GM21737 (cell line): Measurements from ENCODE around the gene CDT1.

Experiments
- ATAC-seq: cut with Tn5 transposase; IDR thresholded peaks from one replicate; pipeline ENCODE4 v1.9.1; 2021; ENCODE audit warnings: mild to moderate bottlenecking, moderate library complexity; ENCODE audit not compliant: unreplicated experiment

The CDT1 gene

DNA sequence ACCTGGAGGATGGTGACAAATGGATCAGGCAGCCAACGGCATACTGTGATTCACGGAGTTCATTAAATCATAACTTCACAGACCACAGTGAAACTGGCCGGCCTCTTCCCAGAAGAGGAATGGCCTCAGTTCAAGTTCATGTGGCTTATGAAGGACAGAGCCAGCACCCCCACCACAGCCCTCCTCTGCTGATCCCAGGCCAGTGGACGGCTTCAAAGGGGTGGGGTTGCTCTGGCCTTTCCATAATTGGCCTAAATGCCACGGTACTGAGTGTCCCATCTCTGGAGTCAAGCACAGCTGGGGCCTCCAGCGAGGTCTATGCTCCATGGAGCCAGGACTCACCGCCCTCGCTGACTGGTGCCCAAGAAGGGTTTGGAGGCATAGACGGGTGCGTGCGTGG, 31.8 kb downstream of the CDT1 start:
- ATAC-seq, result no peak

DNA sequence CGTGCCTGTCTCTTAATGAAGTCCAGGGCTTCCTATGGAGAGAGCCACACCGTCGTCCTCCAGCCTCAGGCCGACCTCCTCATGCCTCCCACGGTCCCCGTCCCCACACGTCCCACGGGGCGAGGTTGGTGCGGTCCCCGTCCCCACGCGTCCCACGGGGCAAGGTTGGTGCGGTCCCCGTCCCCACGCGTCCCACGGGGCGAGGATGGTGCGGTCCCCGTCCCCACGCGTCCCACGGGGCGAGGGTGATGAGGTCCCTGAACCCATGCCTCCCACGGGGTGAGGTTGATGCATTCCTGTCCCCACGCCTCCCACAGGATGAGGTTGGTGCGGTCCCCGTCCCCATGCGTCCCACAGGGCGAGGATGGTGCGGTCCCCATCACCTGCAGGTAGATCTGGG, 32.2 kb downstream of the CDT1 start:
- no peak for ATAC-seq

DNA sequence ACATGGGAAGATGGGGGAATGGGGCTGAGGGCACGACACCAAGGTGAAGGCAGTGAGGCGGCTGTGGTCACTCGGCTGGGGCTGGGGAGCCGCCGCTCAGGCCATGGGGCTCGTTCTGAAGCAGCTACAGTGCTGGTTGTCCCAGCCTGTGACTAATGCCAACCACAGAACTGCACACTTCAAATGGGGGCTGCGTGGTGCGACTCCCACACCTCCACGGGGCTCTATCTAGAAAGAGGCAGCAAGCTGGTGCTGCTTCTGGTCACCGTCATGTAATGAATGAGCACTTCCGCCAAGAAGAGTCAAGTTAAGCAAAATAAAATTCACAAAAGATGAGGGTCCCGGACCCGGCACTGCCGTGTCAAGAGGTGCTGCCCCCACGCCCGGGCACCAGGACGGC, 33.2 kb downstream of the CDT1 start:
- no peak for ATAC-seq

DNA sequence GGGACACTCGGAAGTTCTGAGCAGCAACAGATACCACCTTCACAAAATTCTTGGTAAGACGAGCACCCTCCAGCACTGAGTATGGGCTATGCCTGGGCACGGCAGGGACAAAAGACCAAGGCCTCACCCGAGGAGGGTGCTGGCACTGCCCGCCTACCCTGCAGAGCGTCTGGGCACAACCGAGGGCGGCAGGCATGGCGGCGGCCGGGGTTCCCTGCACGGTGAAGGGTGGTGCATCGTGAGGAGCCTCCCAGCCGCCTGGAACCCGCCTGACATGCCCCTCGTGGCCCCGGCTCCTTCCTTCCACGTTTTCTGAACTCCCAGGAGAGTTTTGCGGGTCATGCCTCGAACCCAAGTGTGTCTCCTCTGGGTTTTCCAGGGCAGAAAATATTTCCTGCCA, 34.2 kb downstream of the CDT1 start:
- ATAC-seq, result no peak

DNA sequence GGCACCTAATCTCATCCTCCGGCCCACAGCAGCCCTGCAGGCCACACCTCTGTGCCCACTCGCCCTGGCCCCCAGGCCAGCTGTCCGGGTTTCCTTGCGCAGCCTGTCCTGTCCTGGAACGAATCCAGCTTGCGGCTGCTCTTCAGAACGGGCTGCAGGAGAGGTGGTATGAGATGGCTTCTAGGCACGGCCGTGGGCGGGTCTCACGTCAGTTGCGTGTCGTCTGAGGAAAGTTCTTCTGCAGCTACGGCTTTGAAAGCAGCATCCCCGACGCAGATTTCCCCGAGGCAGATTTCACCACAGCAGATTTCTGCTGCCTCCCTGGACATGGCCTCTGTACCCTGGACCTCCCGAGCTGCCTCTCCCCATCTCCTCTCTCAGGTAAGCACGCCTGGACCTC, 35.0 kb downstream of the CDT1 start:
- no peak for ATAC-seq

DNA sequence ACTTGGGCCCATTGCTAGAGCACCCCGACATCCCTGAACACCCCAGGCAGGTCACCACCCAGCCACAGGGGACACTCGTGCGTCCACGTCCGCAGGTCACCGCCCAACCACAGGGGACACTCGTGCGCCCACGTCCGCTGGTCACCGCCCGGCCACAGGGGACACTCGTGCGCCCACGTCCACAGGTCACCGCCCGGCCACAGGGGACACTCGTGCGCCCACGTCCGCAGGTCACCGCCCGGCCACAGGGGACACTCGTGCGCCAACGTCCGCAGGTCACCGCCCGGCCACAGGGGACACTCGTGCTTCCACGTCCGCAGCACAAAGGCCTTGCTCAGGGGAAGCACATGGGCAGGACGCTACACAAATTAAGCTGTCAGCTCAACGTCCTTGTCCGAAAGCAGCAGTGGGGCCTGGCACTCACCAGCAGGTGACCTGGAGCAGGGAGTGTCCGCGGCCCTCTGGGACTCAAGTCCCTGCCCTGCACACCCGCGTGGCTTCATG, 35.5 kb downstream of the CDT1 start:
- no peak for ATAC-seq

DNA sequence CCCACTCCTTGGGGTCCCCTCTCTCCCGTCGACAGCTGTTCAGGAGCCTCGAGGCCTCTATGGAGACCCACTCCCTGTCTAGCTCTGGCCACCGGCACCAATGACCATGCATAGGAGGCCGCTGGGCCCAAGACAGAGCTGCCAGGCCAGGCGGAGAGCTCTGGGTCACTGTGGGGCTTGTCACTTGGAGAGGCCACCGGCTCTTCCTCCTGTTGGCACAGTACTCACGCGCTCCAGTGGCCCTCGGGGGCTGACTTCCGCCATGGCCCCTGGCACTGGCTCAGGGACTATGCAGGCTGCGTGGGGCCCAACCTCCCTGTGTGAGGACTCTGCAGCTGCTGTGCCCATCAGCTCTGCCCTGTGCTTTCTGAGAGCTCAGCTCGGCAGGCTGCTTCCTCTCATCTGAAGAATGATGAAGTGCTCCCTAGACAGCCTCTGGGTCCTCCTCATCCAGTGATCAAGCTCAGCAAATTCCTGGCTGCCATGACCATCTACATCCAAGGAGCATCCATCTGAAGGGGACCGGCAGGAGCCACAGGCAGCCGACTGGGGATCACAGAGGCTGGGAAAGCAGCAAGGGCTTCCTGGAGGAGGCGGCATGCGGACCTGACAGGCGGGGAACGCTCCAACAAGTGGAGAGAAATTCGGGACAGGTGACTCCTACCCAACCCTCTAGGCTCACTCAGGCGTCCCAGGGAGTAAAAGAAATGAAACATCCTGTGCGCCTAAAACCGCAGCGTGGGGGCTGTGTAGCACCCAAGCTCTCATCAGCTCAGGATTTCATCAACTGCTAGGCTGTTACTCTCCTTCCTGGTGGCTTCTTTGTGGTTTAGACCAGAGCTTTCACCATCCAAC, 36.4 kb downstream of the CDT1 start:
- no peak for ATAC-seq

DNA sequence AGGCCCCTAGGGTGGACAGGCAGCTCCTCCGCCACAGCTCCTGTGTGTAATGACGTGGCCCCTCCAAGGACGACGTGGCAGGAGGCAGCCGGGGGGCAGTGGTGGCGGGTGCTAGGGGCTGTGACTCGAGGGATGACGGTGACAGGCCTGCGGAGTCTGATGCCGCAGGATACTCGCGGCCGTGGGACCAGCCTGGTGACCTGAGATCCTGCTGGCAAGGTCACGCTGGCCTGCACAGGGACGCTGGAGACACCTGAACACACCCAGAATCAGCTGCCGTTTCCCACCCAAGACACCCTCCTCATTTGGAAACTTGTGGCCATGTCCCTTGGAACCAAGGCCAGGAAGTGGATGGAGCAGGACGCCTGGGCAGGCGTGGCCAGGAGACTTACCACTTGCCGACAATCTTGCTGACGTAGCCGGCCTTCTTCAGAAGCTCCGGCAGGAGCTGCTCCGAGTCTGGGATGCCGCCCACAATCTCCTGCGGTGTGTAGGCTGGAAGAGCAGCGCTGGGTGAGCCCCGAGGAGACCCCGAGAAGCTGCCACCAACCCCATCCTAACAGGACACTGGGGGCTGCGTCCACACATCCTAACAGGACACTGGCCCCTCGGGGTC, 37.1 kb downstream of the CDT1 start:
- no peak for ATAC-seq

DNA sequence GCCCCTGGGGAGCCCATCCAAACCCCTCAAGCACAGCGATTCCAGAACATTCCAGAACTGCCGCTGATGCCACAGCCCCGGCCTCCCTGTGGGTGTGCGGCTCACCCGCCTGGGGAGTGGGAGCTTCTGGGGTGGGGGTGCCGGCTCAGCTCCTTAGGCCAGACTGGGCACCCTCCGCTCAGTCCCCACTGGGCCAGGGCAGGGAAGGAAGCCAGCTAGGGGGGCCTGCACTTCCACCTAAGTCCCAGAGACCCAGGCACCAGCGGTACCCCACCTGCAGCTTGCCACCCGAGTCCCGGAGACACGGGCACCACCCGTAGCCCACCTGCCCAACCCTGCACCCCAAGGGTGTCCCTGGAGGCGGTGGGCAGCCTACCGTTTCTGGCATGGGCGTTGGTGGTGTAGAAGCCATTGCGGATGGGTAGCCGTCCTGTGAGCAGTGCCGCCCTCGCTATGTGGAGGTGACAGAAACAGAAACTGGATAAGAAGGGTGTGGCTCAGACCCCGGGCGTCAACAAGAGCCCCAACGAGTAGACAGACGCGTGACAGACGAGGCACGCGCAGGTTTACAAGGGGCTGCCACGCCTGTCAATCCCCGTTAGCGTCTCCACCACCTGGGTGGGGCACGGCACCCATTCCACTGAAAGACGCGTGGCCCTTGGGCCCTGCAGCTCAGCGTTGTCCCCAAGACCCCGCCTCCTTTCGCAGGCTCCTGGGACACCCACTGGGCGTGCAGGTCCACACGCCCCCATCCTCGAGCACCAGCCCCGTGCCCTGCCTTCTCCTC, 38.1 kb downstream of the CDT1 start:
- ATAC-seq, result no peak

DNA sequence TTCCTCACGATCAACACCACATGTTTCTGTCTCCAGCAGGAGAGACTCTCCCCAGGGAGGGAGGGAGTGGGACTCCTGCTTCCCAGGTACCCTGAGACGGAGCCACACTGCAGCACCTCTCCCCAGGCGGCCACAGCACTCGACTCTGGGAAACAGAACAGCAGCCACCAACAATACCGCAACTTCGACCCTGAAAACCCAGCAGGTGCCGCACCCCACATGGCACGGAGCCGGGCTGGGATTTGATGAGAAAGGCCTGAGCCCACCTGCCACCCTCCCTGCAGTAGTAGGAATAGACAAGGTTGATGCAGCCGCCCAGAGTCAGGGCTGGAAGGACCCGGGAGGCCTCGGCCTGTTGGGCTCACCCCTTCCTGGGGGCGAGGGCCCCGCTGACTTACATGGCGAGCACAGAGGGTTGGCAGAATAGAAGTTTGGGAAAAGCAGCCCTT, 38.7 kb downstream of the CDT1 start:
- no peak for ATAC-seq

DNA sequence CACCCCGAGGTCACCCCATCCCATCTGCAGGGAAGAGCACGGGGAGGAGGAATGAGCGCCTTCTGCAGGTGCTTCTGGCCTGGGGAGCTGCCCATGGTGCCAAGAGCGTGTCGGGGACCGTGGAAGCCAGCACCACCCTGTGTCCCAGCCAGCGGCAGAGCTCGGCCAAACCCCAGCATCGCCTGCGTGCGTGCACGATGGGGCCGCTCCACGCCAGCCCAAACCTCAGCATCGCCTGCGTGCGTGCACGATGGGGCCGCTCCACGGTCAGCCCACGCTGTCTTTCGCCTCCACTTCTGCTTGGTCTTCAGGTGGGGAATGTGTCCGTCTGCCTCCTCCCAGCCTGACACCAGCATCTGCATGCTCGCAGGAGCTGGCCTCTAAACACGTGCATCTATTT, 39.2 kb downstream of the CDT1 start:
- ATAC-seq, result no peak

DNA sequence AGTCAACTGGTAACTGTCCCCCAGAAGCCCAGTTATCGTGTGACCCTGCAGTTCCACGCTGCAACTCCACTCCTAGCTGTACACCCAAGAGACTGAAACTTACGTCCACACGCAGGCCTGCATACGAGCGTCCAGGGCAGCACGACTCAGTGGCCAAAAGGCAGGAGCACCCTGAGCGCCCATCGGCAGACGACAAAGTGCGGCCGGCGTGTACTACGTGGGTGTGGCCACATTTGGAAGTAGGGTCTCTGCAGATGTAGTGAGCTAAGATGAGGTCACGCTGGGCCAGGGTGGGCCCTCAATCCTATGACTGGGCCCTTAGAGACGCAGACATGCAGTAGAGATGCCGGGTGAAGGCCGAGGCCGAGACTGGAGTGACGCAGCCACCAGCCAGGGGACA, 39.7 kb downstream of the CDT1 start:
- no peak for ATAC-seq

DNA sequence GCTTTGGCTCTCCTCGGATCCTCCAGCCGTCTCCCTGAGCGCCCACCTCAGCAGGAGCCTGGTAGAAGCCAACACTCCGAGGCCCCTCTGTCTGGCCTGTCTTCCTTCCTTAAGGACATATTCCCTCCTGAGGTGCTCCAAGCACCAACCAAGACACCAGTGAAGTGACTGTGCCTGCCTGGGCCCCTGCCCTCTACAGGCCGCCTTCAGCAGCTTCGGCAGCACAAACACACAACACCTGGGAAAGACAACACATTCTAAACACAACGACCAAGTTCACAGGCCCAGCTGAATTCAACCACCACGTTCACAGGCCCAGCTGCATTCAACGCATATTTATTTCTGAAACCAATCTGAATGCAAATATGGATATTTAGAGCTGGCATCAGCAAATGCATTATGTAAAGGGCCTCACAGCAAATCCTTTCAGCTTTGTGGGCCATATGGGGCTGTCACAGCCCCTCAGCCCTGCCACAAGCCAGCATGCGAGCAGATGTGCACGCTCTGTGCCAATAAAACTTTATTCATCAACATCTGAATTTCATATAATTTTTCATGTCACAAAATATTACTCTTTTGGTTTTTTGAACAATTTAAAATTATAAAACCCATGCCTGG, 40.9 kb downstream of the CDT1 start:
- ATAC-seq, result no peak

DNA sequence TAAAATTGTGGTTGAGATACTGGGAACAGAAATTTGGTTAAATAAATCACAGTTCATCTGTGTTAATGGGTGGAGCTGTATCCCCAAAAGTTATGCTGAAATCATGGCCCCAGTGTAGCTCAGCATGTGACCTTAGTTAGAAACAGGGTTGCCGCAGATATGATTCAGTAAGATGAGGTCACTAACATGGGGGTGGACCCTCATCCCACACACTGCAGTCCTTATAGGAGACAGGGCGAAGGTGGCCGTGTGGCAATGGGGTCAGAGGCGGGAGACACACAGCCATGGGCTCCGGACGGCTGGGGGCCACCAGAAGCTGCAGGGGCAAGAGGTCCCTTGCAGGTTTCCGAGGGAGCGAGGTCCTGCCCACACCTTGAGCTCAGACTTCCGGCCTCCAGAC, 42.5 kb downstream of the CDT1 start:
- no peak for ATAC-seq

DNA sequence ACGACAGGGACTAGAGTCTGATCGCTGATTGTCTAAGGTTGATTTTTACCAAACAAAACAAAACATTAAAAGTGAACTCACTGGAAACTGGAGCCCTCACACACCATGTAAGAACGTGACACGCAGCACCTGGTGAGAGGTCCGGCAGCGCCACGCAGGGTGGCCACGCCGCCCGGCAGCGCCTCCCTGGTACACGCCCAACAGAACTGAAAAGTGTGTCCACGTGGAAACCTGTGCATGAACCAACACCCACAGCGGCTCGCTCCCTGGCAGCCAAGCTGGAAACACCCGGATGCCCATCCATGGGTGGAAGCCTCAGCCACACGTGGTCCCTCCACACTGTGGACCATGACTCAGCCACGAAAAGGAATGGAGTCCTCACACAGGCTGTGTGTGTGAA, 44.1 kb downstream of the CDT1 start:
- ATAC-seq, result no peak

DNA sequence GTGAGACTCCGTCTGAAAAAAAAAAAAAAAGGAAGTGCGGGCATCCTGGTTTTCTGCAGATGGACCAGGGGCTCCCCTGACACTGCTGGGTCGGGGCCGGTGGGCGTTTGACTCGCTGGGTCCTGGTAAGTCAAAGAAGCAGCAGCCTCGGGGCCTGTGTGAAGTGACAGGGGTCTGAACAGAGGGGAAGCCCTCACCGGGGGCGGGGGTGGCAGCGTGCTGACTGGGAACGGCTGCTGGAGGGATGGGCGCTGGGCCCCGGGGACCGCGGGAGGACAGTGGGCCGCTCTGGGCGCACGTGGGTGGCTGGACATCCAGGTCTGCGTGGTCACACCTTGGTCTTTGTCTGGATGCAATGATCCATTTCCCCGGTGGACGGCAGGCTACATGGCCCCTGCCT, 45.0 kb downstream of the CDT1 start:
- ATAC-seq, result no peak

DNA sequence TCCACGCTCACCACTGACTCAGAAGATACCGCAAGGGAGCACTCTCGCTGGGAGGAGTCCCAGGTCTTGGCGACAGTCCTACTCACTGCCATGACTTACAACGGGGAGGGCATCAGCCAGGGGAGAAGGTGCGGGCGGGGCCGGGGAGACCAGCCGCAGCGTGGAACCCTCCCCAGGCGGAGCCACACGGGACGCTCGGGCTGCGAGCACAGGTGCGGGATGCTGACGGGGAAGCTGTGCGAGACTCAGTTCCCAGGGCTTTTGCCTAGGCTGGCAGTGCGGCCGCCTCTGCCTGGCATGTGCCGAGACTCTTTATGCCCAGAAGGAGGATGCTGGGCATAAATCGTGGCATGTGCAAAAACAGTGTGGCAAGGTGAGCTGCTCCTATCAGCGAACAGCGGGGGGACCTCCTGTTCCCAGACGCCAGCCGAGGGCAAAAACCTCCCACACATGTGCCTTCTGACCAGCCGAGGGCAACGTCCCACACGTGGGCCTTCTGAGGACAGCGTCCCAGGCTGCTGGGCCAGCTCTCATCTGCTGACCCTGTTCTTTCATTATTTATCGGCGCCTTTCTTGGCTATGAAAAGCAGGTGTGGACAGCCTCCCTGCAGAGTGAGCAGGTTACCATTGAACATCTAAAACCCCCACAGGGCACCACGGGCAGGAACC, 47.1 kb downstream of the CDT1 start:
- no peak for ATAC-seq

DNA sequence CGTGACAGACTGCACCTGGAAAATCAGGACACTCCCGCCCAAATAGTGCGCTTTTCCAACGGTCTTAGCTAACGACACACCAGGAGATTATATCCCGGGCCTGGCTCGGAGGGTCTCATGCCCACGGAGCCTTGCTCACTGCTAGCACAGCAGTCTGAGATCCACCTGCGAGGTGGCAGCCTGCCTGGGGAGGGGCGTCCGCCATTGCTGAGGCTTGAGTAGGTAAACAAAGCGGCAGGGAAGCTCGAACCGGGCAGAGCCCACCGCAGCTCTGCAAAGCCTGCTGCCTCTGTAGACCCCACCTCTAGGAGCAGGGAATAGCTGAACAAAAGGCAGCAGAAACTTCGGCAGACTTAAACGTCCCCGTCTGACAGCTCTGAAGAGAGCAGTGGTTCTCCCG, 48.0 kb downstream of the CDT1 start:
- ATAC-seq, result no peak

DNA sequence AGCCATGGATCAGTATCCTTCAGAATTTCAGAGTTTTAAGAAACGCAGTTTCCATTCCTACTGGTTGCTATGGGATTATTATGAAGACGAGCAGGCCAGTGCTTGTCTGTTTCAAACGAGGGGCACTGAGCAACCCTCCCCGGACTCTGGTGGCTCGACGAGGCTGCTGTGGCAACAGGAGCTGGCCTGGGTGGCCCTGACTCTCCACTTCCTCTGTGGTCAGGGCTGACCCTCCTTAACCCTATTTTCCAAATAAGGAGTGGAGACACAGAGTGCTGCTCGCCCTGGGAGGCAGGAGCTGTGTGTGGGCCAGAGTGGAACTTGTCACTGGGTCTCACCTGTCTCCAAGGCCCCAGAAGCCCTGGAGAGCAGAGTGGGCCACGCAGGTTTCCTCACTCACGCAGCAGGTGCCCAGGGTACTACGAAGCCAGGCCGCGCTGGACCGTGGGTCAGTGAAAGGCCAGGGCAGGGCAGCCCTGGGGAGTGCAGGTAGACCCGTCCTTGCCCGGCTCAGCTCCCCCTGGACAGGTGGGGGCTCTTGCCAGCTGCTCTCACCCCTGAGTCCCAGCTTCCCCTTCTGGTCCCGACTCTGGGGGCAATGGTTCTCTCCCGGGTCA, 49.8 kb downstream of the CDT1 start:
- ATAC-seq, result no peak
